HG03175 (cell line): ENCODE measurements around the gene CNST.
"Not testable (repeated sequence)": the region's sequence is repeated elsewhere in the genome, so short reads cannot be mapped to it uniquely, and the experiment has no call there.

Experiments used
- ATAC-seq: cut with Tn5 transposase; IDR thresholded peaks from one replicate; pipeline ENCODE4 v1.9.1; 2021; ENCODE audit warnings: mild to moderate bottlenecking, moderate library complexity; ENCODE audit not compliant: unreplicated experiment

CNST gene

DNA sequence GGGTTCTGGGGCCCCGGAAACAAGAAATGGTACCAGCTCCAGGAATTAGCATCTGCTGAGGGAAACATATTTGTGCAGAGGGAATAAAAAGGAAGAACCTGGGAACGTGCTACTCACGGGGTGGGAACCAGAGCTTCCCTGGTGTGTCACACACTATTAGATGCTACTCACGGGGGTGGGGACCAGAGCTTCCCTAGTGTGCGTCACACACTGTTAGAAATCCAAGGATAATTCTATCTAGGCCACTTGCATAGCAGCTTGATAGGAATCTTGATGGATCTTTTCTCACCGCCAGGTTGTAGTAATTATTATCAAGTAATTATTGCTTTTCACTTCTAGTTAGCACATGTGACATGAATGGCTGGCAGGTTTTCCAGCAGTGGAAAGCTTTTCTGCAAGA is 103.4 kb downstream of the CNST start:
- no peak for ATAC-seq

DNA sequence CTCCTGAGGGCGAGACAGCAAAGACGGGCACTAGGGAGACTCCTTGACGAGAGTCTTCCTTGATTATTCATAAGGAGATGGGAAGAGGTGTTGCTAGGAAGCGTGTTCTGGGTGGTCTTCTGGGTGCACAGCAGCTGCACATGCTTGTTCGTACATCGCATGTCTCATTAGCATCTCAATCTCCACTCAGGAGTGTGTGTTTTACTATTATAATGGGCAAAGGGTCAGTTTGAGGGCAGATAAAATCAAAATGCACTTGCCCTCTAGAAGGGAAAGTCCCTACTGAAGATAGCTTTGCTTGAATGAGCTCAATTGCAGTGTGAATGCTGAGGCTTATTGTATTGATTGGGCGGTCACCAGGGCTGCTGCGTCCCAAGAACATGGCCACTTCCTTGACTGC is 107.8 kb downstream of the CNST start:
- ATAC-seq, result no peak

DNA sequence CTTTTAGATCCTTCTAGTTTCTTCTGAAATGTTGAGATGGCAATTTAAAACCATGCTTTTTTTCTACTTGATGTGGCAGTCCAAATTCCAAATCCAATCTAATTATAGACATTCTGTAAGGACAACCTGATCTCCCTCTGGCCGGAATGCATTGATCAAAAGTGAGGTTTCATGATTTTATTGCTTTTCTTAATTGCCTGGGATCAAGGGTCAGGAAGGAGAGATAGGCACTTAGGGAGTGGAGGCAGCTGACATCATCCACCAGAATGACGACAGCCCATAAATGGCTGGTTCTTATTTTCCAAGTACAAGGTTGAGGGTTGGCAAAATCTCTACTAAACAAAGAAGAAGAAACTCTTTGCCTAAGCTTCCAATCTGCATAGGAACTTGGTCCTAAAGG is 111.6 kb downstream of the CNST start:
- no peak for ATAC-seq

DNA sequence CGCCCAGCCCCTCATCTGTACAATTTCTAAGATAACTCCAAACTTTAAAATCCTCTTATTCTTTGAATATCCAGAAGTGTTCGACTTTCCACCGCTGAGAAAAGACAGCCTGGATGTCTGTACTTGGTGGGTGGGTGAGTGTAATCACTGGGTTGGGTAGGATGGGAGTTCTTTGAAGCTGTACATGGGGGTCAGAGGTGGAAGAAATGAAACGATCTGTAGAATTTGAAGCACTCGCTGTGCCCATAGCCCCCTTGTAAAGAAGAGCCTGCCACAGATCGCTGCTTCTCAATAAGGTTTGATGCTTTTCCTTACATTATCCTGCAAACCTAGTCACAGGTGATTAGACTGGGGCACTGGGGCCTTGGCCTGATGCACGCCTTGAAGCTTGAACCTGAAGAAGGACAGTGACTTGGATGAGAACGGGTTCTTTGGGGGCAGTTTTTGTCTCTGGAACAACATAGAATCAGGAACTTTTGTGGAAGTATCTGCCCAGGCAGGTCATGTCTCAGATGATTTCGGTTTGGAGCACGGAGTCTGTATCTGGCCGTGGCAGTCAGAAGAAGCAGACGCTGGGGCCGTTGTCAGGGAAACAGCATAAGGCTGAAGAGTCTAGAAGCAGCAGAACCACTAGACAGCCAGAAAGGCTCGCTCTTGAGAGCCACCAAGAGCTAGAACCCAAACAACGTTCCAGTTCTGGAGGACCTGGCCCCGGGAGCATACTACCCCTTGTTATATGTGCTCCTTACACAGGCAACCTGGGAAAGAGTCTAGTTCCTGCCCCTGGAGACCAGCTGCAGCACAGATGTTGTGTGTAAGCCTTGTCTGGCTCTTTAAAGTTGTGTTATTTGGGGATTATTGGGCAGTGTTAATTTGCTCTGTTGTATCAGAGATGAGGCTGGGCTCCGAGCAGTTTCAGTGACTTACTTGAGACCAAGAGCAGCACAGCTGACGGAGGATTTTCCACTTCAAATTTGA is 112.8 kb downstream of the CNST start:
- ATAC-seq, result no peak

DNA sequence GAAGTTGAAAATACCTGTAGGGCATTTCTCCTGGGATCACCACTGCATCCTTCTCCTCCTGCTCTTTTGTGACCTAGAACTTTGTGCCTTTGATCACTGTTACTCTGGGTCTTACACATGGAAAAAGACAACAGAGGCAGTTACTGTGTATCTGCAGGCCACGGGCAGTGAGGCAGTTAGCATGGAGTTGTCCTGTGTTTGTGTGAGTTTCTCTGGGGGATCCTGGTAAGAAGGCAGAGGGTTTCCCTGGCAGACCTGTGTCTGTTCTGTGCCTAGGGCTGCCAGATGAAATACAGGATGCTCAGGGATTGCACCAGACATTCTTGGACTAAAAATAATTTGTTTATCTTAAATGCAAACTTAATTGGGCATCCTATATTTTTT is 113.5 kb downstream of the CNST start:
- no peak for ATAC-seq

DNA sequence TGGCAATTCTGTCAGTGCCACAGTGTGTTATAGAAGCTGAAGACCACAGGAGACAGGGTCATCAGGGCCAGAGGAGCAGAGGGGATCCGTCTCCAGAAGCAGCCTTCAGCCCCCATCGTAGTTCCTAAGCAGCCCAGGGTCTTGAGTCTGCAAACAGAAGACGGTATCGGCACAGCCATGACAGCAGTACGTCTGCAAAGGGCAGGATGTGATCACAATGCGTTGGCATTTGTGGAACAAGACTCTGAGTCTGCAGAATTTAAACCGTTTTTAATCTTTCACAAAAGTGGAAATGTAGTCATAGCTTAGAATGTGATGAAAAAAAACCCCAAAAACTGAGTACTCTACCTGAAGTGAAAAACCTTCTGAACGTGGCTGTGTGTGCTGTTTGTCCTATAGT is 113.9 kb downstream of the CNST start:
- no peak for ATAC-seq

DNA sequence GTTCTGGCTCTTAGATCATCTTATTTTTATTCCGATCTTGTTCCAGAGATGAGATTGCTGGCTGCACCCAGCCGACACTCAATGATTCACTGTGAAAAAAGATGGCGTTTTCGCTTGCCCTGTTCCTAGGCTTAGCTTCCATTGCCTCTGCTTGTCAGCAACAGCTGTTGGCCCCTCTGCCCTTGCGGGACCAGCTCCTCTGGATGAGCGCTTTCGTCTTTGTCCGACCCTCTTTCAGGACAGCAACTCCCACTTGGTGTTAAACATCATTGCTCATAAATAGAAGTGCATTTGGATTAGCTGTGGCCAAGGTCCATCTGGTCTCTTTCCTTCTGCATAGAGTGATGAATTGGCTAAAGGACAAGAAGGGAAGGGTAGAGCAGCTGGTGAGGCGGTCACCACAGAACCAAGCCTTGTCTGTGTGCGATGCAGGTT is 114.5 kb downstream of the CNST start:
- ATAC-seq, result no peak

DNA sequence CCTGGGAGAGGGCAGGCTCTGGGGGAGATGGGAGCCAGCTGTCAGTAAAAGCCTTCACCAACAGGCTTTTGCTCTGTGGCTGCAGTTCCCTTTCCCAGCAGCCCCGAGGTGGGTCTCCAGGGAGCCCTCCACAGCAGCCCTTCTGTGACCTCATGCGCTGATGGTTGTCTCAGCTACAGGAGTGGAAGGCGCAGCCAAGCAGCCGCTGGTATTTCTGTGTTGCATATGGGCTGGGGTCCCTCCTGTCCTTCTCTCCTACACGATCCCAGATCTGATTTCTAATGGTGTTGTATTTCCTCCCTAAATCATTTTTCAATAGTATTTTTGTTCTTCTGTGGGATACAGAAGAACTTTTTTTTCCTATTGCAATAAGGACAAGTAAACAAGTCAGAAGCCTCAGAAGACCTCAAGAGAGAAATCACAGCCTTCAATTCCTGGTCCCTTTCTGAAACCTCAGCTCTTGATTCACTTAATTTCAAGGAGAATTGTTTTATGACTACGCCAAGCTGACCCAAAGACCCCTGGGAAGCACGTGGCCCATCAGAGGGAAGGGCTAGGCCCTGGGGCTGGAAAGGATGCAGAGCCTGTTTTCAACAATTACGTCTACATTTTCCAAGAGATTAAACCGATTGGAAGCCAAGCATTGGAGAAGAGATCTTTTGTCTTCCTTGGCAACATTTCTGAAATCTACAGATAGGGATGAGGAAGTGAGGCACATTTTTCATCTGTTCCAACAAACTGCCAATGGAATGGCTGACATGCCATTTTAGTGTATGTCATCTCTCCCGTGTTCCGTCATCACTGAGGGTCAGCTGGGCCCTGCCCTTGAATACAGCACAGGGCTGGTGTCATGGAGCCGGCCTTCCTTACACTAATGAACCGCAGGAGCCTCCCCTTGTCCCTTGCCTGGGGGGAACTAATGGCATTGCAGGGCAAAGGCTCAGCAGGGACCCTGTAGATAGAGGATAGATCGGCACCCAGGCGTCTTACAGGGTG is 115.9 kb downstream of the CNST start:
- ATAC-seq, result no peak

DNA sequence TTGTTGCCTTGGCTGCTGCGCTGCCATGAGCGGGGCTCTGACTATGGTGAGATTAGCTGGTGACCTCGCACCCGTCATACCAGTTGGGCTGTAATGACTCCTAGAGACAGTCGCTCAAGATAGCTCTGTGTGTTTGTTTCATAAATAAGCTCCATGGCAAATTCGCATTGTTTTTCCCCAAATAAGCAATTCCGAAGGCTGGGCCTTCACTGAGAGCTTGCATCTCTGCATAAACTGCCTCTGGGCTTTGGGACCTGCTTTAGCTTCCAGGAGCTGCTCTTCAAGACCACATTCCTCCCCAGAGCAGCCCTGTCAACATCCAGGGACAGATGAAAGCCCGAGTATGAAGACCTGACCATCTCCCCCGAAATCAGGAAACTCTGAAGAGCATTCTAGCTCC is 117.3 kb downstream of the CNST start:
- no peak for ATAC-seq

DNA sequence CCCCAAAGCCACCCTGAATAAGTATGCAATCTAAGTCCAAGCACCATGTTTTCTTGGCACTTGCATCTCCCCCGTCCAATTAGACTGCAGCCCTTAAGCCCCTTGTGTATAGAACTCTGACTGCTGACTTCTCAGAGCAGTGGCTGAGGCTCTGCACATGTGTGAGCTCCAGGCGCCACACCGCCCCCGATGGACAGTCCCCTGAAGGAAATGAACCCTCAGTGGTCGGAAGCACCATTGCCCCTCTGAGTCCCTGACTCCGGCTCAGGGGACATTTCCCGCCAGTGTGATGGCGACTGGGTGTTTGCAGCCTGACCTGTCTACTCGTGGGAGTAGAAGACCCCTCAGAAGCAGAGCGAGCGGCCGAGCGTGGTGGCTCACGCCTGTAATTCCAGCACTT is 120.7 kb downstream of the CNST start:
- no peak for ATAC-seq

DNA sequence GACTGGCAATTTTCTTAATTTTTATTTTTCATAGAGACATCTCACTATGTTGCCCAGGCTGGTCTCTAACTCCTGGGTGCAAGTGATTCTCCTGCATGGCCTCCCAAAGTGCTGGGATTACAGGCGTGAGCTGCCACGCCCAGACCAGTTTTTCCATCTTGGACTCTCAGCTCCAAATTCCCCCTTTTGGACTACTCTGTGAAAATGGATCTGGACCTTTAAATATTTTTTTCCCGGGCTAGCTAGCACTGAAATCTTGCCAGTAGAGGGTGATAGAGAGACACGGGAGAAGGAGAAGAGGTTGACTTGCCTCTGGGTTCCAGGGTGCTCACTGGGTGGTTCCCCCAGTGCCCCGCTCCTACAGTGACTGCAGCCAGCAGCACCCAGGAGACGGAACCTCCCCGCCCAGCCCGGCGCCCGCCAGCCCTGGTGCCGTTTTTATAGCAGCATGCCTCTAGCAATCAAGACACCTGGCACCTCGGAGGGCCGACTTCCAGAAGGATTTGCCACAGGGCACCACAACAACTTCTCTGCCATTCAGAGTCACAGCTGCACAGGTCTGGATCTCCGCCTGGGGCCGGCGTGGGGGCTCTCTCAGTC is 123.3 kb downstream of the CNST start:
- ATAC-seq, result peak; percentile 95

DNA sequence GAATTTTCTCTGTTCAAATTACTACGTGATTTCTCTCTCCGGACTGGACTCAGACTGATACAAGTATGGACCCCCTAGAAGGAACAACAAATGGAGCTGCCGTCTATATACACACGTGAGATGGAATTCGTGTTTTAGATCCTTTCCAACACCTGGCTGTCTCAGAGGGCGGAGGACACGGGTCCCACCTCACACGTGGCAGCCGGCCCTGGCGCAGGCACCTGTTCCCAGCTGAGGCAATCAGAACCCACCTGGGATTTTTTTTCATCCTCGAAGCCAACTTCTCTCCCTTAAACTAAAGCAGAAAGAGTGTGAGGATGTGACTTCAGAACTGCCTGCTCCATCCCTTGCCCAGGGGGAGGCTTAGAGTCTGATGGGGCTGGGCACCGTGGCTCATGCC is 123.8 kb downstream of the CNST start:
- no peak for ATAC-seq

DNA sequence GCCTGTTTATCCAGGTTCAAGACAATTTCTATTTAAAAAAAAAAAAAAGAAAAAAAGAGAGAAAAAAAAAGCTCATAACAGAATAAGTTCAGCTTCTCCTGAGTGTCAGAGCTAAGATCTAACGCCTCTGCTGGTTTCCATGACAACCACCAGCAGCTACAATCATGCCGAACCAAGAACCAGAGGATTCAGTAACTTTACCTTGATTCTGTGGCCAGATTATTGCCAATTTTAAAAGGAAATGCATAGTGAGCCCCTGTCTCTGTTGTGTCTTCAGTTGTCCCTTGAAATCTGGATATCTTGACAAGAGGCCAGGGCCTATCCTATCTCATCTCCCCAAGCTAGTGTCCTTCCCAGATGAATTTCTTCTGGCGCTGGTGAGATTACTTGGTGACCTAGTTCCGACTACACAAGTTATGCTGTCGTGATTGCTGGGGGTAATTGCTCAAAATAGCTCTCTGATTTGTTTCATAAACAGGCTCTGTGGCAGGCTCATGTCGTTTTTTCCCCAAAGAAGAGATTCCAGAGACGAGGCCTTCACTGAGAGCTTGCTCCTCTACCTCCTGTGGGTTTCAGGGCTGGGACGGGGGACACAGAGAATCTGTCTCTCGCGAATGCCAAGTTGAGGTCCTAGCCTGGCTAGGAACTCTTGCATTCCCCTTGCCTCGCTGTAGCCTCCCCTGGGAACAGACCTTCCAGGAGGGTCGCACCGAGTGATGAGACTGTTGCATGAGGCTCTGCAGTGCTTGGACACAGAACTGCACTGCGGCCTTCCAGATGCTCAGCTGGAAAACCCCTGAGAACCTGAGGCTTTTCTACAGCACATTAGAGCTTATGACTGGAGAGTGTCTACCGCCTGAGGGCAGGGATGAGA is 125.6 kb downstream of the CNST start:
- no peak for ATAC-seq

DNA sequence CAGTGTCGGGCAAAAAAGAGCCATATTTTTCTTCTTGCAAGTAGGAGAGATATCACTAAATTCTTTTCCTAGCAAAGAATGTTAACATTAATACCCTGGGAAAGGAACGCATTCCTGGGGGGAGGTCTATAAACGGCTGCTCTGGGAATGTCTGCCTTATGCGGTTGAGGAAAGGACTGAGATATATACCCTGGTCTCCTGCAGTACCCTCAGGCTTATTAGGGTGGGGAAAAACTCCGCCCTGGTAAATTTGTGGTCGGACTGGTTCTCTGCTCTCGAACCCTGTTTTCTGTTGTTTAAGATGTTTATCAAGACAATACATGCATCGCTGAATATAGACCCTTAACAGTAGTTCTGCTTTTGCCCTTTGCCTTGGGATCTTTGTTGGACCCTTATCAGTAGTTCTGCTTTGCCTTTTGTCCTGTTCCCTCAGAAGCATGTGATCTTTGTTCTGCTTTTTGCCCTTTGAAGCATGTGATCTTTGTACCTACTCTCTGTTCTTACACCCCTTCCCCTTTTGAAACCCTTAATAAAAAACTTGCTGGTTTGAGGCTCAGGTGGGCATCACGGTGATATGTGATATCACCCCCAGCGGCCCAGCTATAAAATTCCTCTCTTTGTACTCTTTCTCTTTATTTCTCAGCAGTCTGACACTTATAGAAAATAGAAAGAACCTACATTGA is 128.1 kb downstream of the CNST start:
- ATAC-seq, result not testable (repeated sequence)

DNA sequence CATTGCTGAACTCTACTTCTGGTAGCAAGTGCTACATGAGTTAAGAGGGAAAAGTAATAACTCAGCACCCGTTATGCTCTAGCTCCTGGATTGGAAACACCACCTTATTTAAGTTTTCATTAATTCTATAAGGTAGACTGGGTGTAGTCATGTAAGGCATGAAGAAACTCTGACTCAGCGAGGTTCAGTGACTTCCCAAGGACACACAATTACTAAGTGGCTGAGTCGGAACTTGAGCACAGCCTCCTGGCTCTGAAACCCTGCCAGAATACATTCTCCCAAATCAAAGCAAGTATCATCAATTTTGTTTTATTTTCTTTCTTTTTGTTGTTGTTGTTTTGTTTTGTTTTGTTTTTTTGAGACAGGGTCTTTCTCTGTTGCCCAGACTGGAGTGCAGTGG is 128.9 kb downstream of the CNST start:
- ATAC-seq, result no peak

DNA sequence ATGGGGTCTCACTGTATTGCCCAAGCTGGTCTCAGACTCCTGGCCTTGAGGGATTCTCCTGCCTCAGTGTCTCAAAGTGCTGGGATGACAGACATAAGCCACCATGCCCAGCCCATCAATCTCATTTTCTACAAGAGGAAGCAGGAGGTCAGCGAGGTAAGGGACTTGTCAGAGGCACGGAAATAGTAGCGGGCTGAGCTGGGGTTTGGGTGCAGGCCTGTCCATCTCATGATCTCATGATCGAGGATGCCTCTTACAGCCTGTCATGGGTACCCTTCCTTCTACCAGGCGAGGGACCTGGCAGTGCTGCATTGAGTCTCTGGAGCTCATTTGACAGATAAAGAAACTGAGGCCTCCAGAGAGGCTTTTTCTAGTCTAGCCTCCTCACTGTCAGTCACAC is 129.4 kb downstream of the CNST start:
- no peak for ATAC-seq

DNA sequence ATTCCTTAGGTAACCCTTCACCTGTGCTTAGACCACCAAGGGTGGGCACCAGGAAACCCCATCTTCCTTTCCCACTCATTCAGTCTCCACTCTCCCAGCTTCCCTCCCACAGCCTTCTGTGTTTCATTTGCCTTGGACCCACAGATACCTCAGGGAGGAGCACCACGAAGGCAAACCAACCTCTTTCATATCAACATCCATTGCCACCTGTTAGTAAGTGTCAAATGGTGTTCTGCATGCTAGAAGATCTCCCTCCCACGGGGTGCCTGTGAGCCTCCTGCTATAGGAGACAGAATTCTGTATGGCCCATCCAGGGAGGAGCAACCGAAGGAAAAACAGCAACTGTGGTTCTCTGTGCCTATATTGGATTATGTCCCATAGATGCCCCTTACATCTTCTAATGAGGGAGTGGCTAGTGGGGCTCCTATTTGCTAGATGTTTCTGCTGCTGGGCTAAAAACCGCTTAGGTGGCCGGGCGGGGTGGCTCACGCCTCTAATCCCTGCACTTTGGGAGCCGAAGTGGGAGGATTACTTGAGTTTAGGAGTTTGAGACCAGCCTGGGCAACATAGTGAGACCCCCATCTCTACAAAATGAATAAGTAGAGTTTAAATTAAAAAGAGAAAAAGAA is 132.3 kb downstream of the CNST start:
- no peak for ATAC-seq

DNA sequence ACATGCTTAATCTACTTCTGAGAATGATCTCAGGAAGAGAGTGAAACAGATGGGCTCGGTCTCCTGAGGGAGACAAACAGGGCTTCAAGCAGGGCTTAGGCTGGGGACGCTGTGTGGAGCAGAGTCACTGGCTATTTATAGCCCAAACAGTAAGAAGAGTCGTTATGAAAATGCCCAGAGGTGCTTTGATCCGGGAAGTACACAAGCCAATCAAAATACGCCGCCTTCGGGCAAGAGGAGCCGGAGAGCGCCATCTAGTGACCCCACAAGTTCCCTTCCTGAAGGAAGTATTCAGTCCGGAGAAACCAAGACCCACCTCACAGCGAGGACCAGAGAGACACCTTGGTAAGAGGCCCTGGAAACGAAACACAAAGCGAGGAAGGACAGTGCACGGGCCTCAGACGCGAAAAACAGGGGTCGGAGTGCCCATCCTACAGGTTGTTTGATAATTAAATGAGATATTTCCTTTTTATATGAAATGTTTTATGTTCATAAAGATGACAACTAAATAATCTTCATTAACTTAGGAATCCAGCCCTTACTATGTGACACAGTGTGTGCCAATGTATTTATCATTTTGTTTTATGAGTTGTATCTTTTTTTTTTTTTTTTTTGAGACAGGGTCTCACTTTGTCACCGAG is 133.0 kb downstream of the CNST start:
- ATAC-seq, result peak; percentile 95

DNA sequence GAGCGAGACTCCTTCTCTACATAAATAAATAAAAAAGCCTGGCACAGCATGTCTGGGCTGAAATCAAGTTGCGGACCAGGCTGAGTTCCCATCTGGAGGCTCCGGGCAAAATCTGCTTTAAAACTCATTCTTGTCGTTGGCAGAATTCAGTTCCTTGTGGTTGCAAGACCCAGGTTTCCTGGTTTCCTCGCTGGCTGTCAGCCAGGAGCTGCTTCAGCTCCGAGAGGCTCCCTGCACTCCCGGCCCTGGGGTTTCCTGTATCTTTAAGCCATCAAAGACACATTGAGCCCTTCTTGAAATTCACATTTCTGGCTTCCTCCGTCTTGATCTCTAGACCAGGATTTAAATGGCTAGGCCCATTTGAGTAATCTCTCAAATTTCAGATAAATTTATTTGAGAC is 137.3 kb downstream of the CNST start:
- ATAC-seq, result no peak
